Erythroblast (primary cell): Measurements from ENCODE around the gene LSR.

Source experiments
- GATA1 ChIP-seq: IDR thresholded peaks from 2 replicates; pipeline ENCODE4 v1.6.1; 2011; ENCODE audit warnings: low read depth, mild to moderate bottlenecking, control low read depth, low read length, moderate library complexity
- POLR2A ChIP-seq: IDR thresholded peaks from 2 replicates; pipeline ENCODE4 v1.6.1; 2011; ENCODE audit warnings: mild to moderate bottlenecking, low read length

DNA sequence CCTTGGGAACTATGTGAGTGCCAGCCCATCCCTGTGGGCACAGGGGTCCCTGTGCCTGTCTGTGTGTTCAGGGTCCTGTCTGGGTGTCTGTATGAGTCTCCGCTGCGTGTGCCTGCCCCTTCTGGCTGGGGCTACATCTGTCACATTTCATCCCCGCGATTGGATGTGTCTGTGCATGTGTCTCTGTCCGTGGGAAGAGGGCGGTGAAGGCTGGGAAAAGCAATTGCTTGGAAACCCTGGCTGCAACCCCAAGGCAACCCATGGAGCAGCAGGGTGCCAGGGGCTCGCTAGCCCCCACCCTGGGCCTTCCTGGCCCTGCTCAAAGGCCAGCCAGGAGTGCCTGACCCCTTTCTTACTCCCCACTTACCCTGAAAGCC, 44.5 kb downstream of the LSR start:
- TF ChIP-seq POLR2A (no peak), GATA1 (no peak)
